LNCAP (cell line): ENCODE data around the gene RO60.

Experiments
- TF ChIP-seq, protein P1 (sequence below): fragments of 450-650 bp; IDR thresholded peaks from 2 replicates; pipeline ENCODE4 v1.5.1; 2017; ENCODE audit warnings: mild to moderate bottlenecking

RO60 gene

DNA sequence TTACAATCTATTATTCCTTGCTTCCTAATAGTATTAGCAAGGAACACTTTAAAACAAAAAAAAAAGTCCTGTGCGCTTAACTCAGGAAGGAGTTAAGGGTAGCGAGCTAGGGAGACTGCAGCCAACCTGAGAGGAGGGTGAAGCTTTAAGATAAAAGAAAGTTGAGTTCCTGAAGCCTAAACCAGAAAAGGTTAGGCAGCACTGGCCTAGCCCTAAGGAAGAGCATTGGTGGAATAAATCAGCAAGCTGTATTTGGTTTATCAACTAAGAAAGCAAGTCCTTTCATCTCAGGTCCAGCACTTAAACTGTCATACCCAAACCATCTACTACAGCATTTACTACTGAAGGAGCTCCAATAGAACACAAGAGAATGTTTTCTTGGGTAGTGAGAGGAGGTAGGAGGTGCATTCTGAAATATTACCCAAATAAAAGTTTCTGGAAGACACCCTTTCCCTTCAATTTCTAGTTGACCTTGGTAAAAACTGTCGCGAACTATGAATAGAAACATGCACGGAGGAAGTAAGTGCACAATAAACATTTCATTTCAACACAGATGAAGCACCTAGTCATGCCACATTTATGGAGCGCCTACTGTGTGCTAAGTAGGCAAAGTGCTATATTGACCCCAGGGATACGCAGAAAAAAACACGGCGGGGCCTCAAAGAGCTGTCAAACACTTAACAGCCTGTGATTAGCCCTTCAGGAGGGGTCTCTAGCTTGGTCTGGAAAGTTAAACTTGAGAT, 44.5 kb downstream of the RO60 start:
- TF ChIP-seq, protein P1, sequence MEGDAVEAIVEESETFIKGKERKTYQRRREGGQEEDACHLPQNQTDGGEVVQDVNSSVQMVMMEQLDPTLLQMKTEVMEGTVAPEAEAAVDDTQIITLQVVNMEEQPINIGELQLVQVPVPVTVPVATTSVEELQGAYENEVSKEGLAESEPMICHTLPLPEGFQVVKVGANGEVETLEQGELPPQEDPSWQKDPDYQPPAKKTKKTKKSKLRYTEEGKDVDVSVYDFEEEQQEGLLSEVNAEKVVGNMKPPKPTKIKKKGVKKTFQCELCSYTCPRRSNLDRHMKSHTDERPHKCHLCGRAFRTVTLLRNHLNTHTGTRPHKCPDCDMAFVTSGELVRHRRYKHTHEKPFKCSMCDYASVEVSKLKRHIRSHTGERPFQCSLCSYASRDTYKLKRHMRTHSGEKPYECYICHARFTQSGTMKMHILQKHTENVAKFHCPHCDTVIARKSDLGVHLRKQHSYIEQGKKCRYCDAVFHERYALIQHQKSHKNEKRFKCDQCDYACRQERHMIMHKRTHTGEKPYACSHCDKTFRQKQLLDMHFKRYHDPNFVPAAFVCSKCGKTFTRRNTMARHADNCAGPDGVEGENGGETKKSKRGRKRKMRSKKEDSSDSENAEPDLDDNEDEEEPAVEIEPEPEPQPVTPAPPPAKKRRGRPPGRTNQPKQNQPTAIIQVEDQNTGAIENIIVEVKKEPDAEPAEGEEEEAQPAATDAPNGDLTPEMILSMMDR, result no peak

DNA sequence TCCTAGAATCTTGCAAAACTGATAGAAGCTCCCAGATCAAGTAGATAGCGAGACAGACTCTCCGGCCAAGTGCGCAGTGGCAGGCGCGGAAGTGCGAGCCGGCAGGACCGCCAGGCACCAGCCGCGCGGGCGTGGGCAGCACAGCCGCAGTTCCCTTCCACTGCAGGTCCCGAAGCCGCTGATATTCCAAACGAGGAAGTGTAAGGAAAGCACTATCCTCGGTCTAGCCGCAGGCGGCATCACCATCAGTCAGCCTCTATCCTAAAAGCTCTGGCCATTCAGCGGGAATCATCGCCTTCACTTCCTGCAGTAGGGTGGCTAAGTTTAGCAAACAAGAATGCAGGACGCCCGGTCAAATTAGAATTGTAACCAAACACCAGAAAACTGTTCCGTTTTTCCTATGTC, 45.1 kb downstream of the RO60 start:
- TF ChIP-seq, protein P1, result no peak

- TF ChIP-seq, protein P1, result no peak
These were observed 45.8 kb downstream of the RO60 start, which contains the start of gene GLRX2 for GRCh38 chr1:193104907-193105820. Gene GLRX2 (minus strand): TSS chr1:193105414. CDS start chr1:193105382, 32 bp downstream.

GRCh38 chr1:193105821-193106177, 46.4 kb downstream of the RO60 start:
- TF ChIP-seq, protein P1, result no peak

- TF ChIP-seq, protein P1, result no peak
These were observed 49.1 kb downstream of the RO60 start for GRCh38 chr1:193108471-193108870.
